Skin of body (tissue), 2 donors: ENCODE measurements around the gene CETP. TPM values are rescaled to one million over a fixed set of nuclear protein-coding genes. Genes with fewer than 3 reads are reported as not detected.
"Not testable (repeated sequence)": the region's sequence is repeated elsewhere in the genome, so short reads cannot be mapped to it uniquely, and the experiment has no call there.

Experiments used
- DNase-seq: peaks from one replicate; lab custom pipeline; 2025; lab: John Stamatoyannopoulos, UW
- total RNA-seq: library from RNA; depleted of rRNA; stranded (reverse); fragments of >200 nt; gene quantifications from one replicate; pipeline ENCODE4 v1.2.3, GENCODE V29; 2014

Gene CETP
- total RNA-seq, 1 donor from 2014 or later = 2.9 TPM

DNA sequence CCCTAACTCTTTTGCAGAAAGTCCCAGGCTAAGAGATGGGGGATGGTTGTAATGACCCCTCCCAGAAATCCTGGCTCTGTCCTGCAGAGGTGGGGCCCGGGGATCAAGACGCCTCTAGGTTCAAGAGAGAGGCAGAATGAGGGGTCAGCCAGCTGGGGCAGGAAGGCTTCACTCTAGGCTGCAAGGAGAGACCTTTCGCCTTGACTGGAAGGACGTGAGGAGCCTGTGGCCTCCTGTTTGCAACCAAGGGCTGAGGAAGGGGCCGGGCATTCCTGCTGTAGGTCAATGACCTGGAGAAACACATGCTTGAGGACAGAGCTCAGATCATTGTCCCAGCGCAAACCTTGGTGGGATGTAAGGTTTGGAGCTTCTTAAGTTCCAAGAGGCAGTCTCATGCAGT lies 8.7 kb upstream of the CETP start:
- no peak for DNase-seq

DNA sequence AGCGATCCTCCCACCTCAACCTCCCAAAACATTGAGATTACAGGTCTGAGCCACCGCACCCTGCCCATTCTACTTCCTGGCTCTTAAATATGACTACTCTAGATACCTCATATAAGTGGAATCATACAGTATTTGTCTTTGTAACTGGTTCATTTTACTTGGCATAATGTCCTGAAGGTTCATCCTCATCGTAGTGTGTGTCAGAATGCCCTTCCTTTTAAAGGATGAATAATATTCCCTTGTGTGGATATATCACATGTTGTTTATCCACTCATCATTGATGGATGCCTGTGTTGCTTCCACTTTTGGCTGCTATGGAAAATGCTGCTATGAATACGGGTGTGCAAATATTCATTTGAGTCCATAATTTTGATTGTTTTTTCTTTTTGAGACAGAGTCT lies 5.7 kb upstream of the CETP start:
- no peak for DNase-seq

DNA sequence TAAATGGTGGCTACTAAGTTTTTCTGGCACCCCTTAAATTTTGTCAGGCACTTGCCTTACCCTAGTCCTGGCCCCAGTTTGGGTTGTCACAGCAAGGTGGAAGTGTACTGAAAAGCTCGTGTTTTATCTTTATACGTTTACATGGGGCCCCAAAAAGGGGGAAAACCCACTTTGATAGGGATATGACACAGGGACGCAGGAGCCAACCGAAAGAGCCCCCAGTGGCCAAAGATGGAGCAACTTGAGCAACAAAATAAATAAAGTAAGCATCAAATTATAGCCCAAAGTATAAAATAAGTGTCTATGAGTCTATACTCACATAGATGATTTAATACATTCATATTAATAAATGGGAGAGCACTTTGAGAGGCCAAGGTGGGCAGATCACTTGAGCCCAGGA lies 5.0 kb upstream of the CETP start:
- DNase-seq = no peak

GRCh38 chr16:56960681-56961281 lies 969 bp upstream of the CETP start:
- no peak for DNase-seq

DNA sequence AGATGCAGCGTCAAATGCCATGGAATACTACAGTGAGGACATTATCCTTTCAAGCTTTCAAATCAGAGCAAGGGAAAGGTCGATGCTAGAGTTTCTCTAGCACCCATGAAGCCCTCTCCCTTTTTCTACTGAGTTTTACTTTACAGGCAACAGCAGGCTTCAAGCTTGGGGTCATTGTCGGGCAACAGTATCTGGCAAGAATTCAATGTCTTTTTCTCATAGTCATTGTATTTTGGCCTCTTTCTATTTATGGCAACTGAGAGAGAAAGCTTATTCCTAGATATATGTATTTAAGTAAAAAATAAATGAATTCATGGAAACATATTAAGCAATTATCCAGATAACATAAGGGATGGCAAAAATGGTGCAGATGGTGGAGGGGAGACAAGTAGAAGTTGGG lies 364 bp upstream of the CETP start:
- no peak for DNase-seq

GRCh38 chr16:56964243-56965148 lies 2.7 kb downstream of the CETP start:
- DNase-seq = no peak

DNA sequence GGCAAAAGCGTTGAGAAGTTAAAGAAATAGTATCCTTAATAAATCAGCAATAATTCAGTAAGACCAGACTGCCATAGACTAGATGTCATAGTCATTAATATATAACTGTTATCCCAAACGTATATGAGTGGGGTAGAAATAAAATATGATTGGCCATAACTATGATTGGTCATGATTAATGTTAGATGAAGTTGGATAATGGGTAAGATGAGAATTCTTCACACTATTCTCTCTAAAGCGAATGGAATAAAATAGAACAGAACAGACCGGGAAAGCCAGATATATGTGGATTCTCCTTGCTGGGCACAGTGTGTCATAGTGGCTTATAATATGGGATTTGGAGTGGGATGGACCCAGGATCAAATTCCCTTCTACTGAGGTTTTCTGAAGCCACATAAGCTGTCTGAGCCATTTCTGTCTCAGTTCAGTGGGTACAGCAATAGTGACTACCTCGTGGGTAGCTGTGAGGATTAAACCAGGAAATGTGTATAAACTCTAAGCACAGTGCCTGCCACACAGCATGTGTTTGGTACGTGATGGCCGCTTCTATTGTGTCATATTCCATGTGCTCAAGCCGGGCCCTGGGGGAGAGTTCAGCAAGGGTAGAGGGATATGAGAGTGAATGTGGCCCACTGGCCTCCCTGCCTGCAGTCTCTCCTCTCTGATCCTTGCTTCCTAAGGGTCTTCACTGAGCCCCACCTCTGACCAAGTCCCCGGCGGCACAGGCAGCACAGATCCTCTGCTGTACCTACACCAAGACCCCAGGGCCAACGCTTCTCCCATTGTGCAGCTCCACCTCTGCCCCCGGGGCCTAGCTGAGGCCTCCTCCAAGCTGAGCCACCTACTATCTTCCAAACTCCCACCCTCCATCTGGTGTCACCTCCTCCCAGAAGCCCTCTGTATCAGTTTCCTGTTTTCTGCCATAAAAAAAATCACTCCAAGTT lies 3.7 kb downstream of the CETP start:
- DNase-seq = no peak

GRCh38 chr16:56966093-56966475 lies 4.3 kb downstream of the CETP start:
- no peak for DNase-seq

- DNase-seq = no peak
Measured at GRCh38 chr16:56967733-56968132, 6.0 kb downstream of the CETP start.

- DNase-seq = no peak
Measured at GRCh38 chr16:56969769-56970168, 8.0 kb downstream of the CETP start.

- DNase-seq = no peak
Measured at GRCh38 chr16:56970934-56971767, 9.4 kb downstream of the CETP start.

DNA sequence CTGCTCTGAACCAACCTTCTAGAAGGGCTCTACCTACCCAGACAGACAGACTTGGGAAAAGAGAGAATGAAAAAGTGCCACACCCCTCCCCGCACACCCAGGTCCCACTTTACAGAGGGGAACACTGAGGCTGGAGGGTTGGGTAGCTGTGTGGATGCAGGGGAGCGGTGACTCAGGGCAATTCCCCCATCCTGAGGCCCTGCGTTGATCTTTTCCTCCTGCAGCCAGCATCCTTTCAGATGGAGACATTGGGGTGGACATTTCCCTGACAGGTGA lies 10.0 kb downstream of the CETP start:
- DNase-seq = no peak

DNA sequence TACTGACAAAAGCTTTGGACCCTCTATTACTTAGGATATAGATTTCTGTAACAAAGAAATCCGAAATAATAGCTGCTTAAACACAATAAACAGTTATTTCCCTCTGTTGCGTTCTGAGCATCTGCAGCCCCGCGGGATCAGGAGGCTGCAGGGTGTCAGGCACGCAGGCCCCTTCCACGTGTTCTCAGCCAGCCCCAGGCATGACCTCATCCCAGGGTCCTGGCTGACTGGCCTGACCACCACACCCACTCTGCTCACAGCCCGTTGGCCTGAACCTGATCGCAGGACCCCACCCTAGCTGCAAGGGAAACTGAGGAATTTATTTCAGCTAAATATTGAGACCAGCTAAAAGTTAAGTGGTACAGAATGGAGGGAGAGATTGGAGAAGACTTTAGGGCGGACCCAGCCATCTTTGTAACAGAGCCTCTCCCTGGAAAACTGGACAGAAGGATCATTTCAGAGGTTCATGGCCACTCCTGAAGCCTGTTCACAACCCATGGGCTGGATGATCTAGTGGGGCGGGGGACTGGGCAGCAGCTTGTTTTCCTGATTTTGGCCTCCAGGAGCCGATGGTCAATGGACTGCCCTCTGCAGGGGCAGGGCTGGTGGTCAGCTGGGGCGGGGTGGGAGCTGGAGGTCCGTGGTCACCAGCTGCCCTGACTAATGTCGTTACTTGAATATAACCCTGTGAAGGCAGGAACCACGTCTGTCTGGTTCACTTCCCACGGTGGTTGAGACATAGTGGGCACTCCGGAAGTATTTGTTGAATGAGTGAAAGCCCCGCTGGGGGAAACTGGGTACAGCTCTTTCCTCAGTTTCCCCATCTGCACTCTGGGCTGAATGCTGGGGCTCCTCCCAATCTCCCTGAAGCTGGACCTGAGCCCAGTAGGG lies 10.9 kb downstream of the CETP start:
- no peak for DNase-seq

- DNase-seq = no peak
Measured at GRCh38 chr16:56973294-56973689, 11.5 kb downstream of the CETP start.

- not testable (repeated sequence) for DNase-seq
Measured at GRCh38 chr16:56973899-56974298, 12.1 kb downstream of the CETP start.

DNA sequence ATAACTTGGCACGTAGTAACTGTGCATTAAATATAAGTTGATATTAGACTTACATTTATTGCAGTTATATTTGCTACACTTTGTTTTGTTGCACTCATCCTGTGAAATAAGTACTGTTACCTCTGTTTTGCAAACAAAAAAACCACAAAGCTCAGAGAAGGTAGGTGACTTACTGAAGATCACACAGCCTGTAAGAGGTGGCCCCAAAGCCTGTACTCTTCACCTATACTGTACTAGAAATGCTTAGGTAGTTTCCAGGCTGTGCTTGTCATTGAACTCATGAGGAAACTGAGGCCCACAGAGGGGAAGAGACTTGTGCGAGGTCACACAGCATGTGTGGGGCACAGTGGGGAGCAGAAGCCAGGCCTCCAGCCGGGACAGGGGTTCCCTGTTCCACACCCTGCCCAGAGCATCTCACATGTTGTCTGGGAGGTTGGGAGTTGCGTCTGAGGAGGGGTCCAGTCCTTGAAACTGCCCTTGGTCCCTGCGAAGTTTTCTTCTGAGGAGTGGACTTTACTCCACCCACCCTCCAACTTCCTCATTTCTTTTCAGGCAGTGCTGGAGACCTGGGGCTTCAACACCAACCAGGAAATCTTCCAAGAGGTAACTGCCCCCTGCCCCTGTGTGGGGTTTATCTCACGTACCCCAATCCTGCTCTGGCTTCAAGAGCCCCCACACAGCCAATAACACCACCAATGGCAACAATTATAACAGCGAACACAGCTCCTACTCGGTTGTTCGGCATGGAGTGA lies 13.0 kb downstream of the CETP start:
- DNase-seq = no peak

DNA sequence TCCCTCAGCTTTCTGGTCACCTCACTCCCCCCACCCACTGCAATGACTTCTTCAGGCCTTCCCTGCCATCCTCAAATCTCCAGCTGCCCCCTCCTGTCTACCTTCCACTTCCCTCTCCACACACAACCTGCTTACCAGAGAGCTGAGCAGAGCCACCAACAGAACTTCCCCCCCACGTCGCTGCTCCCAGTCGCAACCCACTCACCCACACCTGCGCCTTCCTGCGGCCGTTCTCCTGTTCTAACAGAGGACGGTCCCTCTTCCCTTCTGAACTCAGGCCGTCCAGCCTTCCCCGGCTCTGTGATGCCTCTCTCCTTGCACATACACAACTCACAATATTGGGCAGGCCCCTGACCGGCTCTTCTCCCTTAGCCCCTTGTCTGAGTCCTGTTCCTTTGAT lies 14.0 kb downstream of the CETP start:
- no peak for DNase-seq

GRCh38 chr16:56977216-56977615 lies 15.5 kb downstream of the CETP start:
- DNase-seq = no peak

- no peak for DNase-seq
Measured at GRCh38 chr16:56977823-56978430, 16.2 kb downstream of the CETP start.
